ENCODE measurements around the gene BCL2L2.

BCL2L2 gene

GRCh38 chr14:23351681-23352505 is 45.3 kb downstream of the BCL2L2 start:
- Histone ChIP-seq H3K4me3 (replicated peaks; ENCODE audit: insufficient read depth, low read length) (no peak overlapping the region), H3K27ac (replicated peaks) (no peak overlapping the region), H3K27me3 (ENCODE audit: insufficient read depth, poor library complexity, severe bottlenecking) (peaks cover 46% of the 10 kb centered on the region)
- no peak for DNase-seq (ENCODE audit: low read depth in 1 of 2, low spot score in 1 of 2)
- TF ChIP-seq POLR2AphosphoS5 (IDR thresholded peaks at IDR 0.05; ENCODE audit: low read depth): no peak
- TF ChIP-seq, protein P1, sequence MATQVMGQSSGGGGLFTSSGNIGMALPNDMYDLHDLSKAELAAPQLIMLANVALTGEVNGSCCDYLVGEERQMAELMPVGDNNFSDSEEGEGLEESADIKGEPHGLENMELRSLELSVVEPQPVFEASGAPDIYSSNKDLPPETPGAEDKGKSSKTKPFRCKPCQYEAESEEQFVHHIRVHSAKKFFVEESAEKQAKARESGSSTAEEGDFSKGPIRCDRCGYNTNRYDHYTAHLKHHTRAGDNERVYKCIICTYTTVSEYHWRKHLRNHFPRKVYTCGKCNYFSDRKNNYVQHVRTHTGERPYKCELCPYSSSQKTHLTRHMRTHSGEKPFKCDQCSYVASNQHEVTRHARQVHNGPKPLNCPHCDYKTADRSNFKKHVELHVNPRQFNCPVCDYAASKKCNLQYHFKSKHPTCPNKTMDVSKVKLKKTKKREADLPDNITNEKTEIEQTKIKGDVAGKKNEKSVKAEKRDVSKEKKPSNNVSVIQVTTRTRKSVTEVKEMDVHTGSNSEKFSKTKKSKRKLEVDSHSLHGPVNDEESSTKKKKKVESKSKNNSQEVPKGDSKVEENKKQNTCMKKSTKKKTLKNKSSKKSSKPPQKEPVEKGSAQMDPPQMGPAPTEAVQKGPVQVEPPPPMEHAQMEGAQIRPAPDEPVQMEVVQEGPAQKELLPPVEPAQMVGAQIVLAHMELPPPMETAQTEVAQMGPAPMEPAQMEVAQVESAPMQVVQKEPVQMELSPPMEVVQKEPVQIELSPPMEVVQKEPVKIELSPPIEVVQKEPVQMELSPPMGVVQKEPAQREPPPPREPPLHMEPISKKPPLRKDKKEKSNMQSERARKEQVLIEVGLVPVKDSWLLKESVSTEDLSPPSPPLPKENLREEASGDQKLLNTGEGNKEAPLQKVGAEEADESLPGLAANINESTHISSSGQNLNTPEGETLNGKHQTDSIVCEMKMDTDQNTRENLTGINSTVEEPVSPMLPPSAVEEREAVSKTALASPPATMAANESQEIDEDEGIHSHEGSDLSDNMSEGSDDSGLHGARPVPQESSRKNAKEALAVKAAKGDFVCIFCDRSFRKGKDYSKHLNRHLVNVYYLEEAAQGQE (IDR thresholded peaks at IDR 0.05; ENCODE audit: insufficient replicate concordance, low read depth): no peak
- no peak for TF ChIP-seq GABPA (IDR thresholded peaks at IDR 0.05; ENCODE audit: low read depth)
- TF ChIP-seq CTCF (IDR thresholded peaks at IDR 0.05; ENCODE audit: insufficient read depth, low read length): no peak
- TF ChIP-seq SPI1 (IDR thresholded peaks at IDR 0.05; ENCODE audit: borderline replicate concordance, low read depth): no peak

- TF ChIP-seq, protein P1 (IDR thresholded peaks at IDR 0.05; ENCODE audit: insufficient replicate concordance, low read depth): no peak
- TF ChIP-seq SPI1 (IDR thresholded peaks at IDR 0.05; ENCODE audit: borderline replicate concordance, low read depth) (no peak), POLR2AphosphoS5 (IDR thresholded peaks at IDR 0.05; ENCODE audit: low read depth) (no peak), GABPA (IDR thresholded peaks at IDR 0.05; ENCODE audit: low read depth) (no peak), CTCF (IDR thresholded peaks at IDR 0.05; ENCODE audit: insufficient read depth, low read length) (no peak)
- H3K4me3 ChIP-seq (replicated peaks; ENCODE audit: insufficient read depth, low read length): no peak within 1 kb of the TSS
- peaks cover 46% of the 10 kb centered on the region for H3K27me3 ChIP-seq (ENCODE audit: insufficient read depth, poor library complexity, severe bottlenecking)
- DNase-seq (ENCODE audit: low read depth in 1 of 2, low spot score in 1 of 2): no peak
- H3K27ac ChIP-seq (replicated peaks): no peak within 1 kb of the TSS
These were observed 46.1 kb downstream of the BCL2L2 start, which contains the start of gene SLC22A17 for GRCh38 chr14:23352506-23353432. SLC22A17 (minus strand) TSS chr14:23352887.

DNA sequence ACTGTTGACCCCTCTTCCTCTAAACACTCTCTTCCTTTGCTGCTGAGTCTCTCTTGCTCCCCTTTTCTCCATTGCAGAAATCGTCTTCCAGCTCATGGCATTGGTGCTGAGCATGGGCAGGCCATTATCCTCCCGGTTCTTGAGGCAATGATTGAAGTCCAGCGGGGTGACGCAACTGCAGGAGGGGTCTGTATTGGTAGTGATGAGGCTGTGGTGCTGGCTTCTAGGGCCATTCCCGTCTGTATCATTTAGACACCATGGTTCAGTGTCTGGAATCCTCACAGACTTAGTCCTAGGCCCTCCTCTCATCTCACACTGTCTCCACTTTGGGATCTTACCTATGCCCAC is 46.8 kb downstream of the BCL2L2 start:
- peaks cover 46% of the 10 kb centered on the region for H3K27me3 ChIP-seq (ENCODE audit: insufficient read depth, poor library complexity, severe bottlenecking)
- TF ChIP-seq SPI1 (IDR thresholded peaks at IDR 0.05; ENCODE audit: borderline replicate concordance, low read depth) (no peak), GABPA (IDR thresholded peaks at IDR 0.05; ENCODE audit: low read depth) (no peak), POLR2AphosphoS5 (IDR thresholded peaks at IDR 0.05; ENCODE audit: low read depth) (no peak), CTCF (IDR thresholded peaks at IDR 0.05; ENCODE audit: insufficient read depth, low read length) (no peak)
- TF ChIP-seq, protein P1 (IDR thresholded peaks at IDR 0.05; ENCODE audit: insufficient replicate concordance, low read depth): no peak
- H3K4me3 ChIP-seq (replicated peaks; ENCODE audit: insufficient read depth, low read length): no peak overlapping the region
- DNase-seq (ENCODE audit: low read depth in 1 of 2, low spot score in 1 of 2): no peak
- no peak overlapping the region for H3K27ac ChIP-seq (replicated peaks)
